Measurements from ENCODE around the gene ZNF507. TPM values are rescaled to one million over a fixed set of nuclear protein-coding genes. Genes with fewer than 3 reads are reported as not detected.

Gene ZNF507
- polyA plus RNA-seq, 3 donors = 0.08 to 0.39 (median 0.10) TPM

DNA sequence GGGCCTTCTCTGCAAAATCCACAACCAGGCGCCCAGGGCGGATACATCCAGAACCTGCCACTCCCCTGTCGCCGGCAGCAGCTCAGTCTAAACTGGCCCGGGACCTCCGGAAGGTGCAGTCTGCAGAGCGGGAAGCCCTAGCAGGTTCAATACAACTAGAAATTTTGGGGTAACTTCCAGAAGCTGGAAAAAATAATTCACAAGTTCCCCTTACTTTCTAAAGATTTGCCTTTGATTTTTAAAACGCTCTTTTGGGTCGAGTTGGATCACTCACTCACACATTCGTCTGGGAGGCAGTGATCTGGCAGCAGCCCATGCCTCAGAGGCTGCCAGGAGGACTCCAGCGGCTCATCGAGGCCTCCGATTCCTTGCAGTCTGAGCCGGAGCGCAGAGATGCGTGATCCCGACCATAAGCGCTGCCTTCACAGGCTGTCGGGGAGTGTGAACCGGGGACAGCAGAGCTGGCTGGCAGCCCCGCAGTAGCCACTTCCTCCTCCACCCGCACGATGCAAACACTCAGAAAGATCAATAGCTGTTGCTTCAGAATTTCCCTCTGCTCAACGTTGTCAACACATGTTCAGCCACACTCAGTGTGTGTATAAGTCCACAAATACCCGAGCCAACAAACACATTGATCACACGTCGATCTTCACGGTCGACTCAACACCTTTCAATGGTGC, 35.6 kb upstream of the ZNF507 start:
- intact Hi-C loops (cut with micrococcal nuclease) = no loop called here
- H3K9ac ChIP-seq (ENCODE audit: insufficient read depth, low read length, poor library complexity, severe bottlenecking) = no peak overlapping the region
- no peak overlapping the region for H3K4me3 ChIP-seq (replicated peaks in 1 of 3; ENCODE audit: low read depth in 2 of 3, low read length in 3 of 3)
- no peaks in the 10 kb centered on the region for H3K79me2 ChIP-seq (ENCODE audit: insufficient read depth, low read length)
- no peaks in the 10 kb centered on the region for H3K9me3 ChIP-seq (replicated peaks in 1 of 2; ENCODE audit: control insufficient read depth in 1 of 2, insufficient read depth in 1 of 2, low read length in 2 of 2)
- WGBS (ENCODE audit: insufficient coverage) = 80% methylated on average over 24 of the region's 29 CpGs
- Mint-ChIP-seq H3K27me3 (ENCODE audit: low read depth in 3 of 3) (peaks cover 23 to 65% (median 48%) of the 10 kb centered on the region in 3 donors), H3K27ac (no peak overlapping the region), H3K4me3 (peak overlapping the region in 1 of 2 donors; percentile 56), H3K9me3 (peaks cover 0 to 1% (median 0%) of the 10 kb centered on the region in 7 donors), H3K4me1 (no peaks in the 10 kb centered on the region), H3K36me3 (no peaks in the 10 kb centered on the region)
- H4K20me1 ChIP-seq (ENCODE audit: insufficient read depth, low read length) = no peaks in the 10 kb centered on the region
- H2AFZ ChIP-seq (ENCODE audit: insufficient read depth, low read depth, low read length, poor library complexity, severe bottlenecking) = no peak overlapping the region
- no peak for DNase-seq
- no peak overlapping the region for H3K4me2 ChIP-seq (replicated peaks; ENCODE audit: extremely low read depth, low read length, poor library complexity, severe bottlenecking)
- no peak overlapping the region for H3K27ac ChIP-seq (ENCODE audit: low read depth in 1 of 2, low read length in 2 of 2)
- H3K4me1 ChIP-seq (ENCODE audit: control insufficient read depth in 1 of 2, insufficient read depth in 2 of 2, low read length in 2 of 2) = no peaks in the 10 kb centered on the region
- peaks cover 6 to 12% of the 10 kb centered on the region in 2 donors for H3K27me3 ChIP-seq (ENCODE audit: control insufficient read depth in 2 of 2, insufficient read depth in 2 of 2, low read length in 2 of 2)
- TF ChIP-seq, protein P1, sequence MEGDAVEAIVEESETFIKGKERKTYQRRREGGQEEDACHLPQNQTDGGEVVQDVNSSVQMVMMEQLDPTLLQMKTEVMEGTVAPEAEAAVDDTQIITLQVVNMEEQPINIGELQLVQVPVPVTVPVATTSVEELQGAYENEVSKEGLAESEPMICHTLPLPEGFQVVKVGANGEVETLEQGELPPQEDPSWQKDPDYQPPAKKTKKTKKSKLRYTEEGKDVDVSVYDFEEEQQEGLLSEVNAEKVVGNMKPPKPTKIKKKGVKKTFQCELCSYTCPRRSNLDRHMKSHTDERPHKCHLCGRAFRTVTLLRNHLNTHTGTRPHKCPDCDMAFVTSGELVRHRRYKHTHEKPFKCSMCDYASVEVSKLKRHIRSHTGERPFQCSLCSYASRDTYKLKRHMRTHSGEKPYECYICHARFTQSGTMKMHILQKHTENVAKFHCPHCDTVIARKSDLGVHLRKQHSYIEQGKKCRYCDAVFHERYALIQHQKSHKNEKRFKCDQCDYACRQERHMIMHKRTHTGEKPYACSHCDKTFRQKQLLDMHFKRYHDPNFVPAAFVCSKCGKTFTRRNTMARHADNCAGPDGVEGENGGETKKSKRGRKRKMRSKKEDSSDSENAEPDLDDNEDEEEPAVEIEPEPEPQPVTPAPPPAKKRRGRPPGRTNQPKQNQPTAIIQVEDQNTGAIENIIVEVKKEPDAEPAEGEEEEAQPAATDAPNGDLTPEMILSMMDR (IDR thresholded peaks at IDR 0.05) = no peak
- no peaks in the 10 kb centered on the region for H3K36me3 ChIP-seq (replicated peaks in 1 of 2; ENCODE audit: control insufficient read depth in 1 of 2, insufficient read depth in 2 of 2, low read length in 2 of 2)

GRCh38 chr19:32311371-32311770, 34.0 kb upstream of the ZNF507 start:
- no peaks in the 10 kb centered on the region for H4K20me1 ChIP-seq (ENCODE audit: insufficient read depth, low read length)
- Mint-ChIP-seq H3K27me3 (ENCODE audit: low read depth in 3 of 3) (peaks cover 37 to 76% (median 58%) of the 10 kb centered on the region in 3 donors), H3K27ac (no peak overlapping the region), H3K36me3 (no peaks in the 10 kb centered on the region), H3K4me3 (no peak overlapping the region), H3K9me3 (peaks cover 0 to 6% (median 0%) of the 10 kb centered on the region in 7 donors), H3K4me1 (no peaks in the 10 kb centered on the region)
- H3K36me3 ChIP-seq (replicated peaks in 1 of 2; ENCODE audit: control insufficient read depth in 1 of 2, insufficient read depth in 2 of 2, low read length in 2 of 2) = no peaks in the 10 kb centered on the region
- H3K79me2 ChIP-seq (ENCODE audit: insufficient read depth, low read length) = no peaks in the 10 kb centered on the region
- no peak overlapping the region for H3K9ac ChIP-seq (ENCODE audit: insufficient read depth, low read length, poor library complexity, severe bottlenecking)
- no peak for DNase-seq
- no peaks in the 10 kb centered on the region for H3K4me1 ChIP-seq (ENCODE audit: control insufficient read depth in 1 of 2, insufficient read depth in 2 of 2, low read length in 2 of 2)
- intact Hi-C loops (cut with micrococcal nuclease) = no loop called here
- 95% methylated on average over 10 of the region's 10 CpGs for WGBS (ENCODE audit: insufficient coverage)
- no peak overlapping the region for H3K4me3 ChIP-seq (replicated peaks in 1 of 3; ENCODE audit: low read depth in 2 of 3, low read length in 3 of 3)
- TF ChIP-seq, protein P1 (IDR thresholded peaks at IDR 0.05) = no peak
- H3K4me2 ChIP-seq (replicated peaks; ENCODE audit: extremely low read depth, low read length, poor library complexity, severe bottlenecking) = no peak overlapping the region
- H3K27me3 ChIP-seq (ENCODE audit: control insufficient read depth in 2 of 2, insufficient read depth in 2 of 2, low read length in 2 of 2) = peaks cover 12% of the 10 kb centered on the region in 2 donors
- no peak overlapping the region for H3K27ac ChIP-seq (ENCODE audit: low read depth in 1 of 2, low read length in 2 of 2)
- no peak overlapping the region for H2AFZ ChIP-seq (ENCODE audit: insufficient read depth, low read depth, low read length, poor library complexity, severe bottlenecking)
- no peaks in the 10 kb centered on the region for H3K9me3 ChIP-seq (replicated peaks in 1 of 2; ENCODE audit: control insufficient read depth in 1 of 2, insufficient read depth in 1 of 2, low read length in 2 of 2)
